NCI-H1417 (cell line): Measurements from ENCODE around the gene TCN2.
"Not testable (repeated sequence)": the region's sequence is repeated elsewhere in the genome, so short reads cannot be mapped to it uniquely, and the experiment has no call there.

Experiments
- DNase-seq, 3 experiments: peaks; one replicate each; lab custom pipeline; 2025; lab: John Stamatoyannopoulos, UW

TCN2 gene

GRCh38 chr22:30578481-30578880 is 28.5 kb upstream of the TCN2 start:
- DNase-seq = no peak

GRCh38 chr22:30580896-30581295 is 26.1 kb upstream of the TCN2 start:
- no peak for DNase-seq

- DNase-seq = no peak
These were observed 24.9 kb upstream of the TCN2 start for GRCh38 chr22:30582051-30582450.

GRCh38 chr22:30582788-30583545 is 24.0 kb upstream of the TCN2 start:
- DNase-seq = no peak

GRCh38 chr22:30584441-30584840 is 22.5 kb upstream of the TCN2 start:
- DNase-seq = no peak

- no peak for DNase-seq
These were observed 20.6 kb upstream of the TCN2 start for GRCh38 chr22:30586414-30586813.

- DNase-seq = no peak
These were observed 15.8 kb upstream of the TCN2 start for GRCh38 chr22:30591191-30591587.

GRCh38 chr22:30591588-30592359 is 15.2 kb upstream of the TCN2 start, which contains the start of gene PES1:
TSS of gene PES1 (minus strand) at chr22:30591910. CDS start at chr22:30591833, 77 bp downstream.
- DNase-seq = peak; percentile 90 to 98 (median 97)

- DNase-seq = not testable (repeated sequence)
These were observed 14.6 kb upstream of the TCN2 start for GRCh38 chr22:30592360-30592713.

GRCh38 chr22:30596199-30596598 is 10.8 kb upstream of the TCN2 start:
- no peak for DNase-seq

GRCh38 chr22:30596886-30597285 is 10.1 kb upstream of the TCN2 start:
- DNase-seq = no peak

- no peak for DNase-seq
These were observed 8.0 kb upstream of the TCN2 start for GRCh38 chr22:30598986-30599385.

- peak in 1 of 3 experiments; percentile 3 for DNase-seq
These were observed 6.1 kb upstream of the TCN2 start for GRCh38 chr22:30600921-30601320.

GRCh38 chr22:30601464-30601863 is 5.5 kb upstream of the TCN2 start:
- no peak for DNase-seq

GRCh38 chr22:30602049-30602448 is 4.9 kb upstream of the TCN2 start:
- peak in 1 of 3 experiments; percentile 17 for DNase-seq

GRCh38 chr22:30603801-30604200 is 3.2 kb upstream of the TCN2 start:
- DNase-seq = no peak

- no peak for DNase-seq
These were observed 2.3 kb upstream of the TCN2 start for GRCh38 chr22:30604723-30605122.

GRCh38 chr22:30605449-30606110 is 1.4 kb upstream of the TCN2 start:
- DNase-seq = peak; percentile 23 to 52 (median 40)

- DNase-seq = no peak
These were observed 441 bp downstream of the TCN2 start for GRCh38 chr22:30607300-30607930.

GRCh38 chr22:30607939-30608338 is 965 bp downstream of the TCN2 start:
- no peak for DNase-seq

GRCh38 chr22:30609260-30610185 is 2.5 kb downstream of the TCN2 start:
- DNase-seq = no peak
